Retina (tissue), 1 donor: ENCODE measurements around the gene FAM151B.

Experiments used
- DNase-seq: peaks from one replicate; pipeline ENCODE4 v3.0.0-alpha.2; 2016

Gene FAM151B

GRCh38 chr5:80592105-80592504, 104.2 kb downstream of the FAM151B start:
- no peak for DNase-seq
